Effector memory CD8-positive, alpha-beta T cell (primary cell): ENCODE measurements around the gene MYOM1.

ENCODE experiments used
- ATAC-seq: fragments of 150-1000 bp; cut with Tn5 transposase; replicated peaks from 2 replicates; pipeline ENCODE4 v1.10.0; 2021; ENCODE audit warnings: mild to moderate bottlenecking, moderate library complexity
- DNase-seq, 3 experiments: peaks; one replicate each; pipeline ENCODE4 v3.0.0; 2021
- H3K27ac Mint-ChIP-seq, 2 donors: one replicate each; pipeline ENCODE4 v1.8.0; 2022; ENCODE audit warnings: mild to moderate bottlenecking in 2 of 2, mixed read lengths in 2 of 2, moderate library complexity in 2 of 2
- H3K27me3 Mint-ChIP-seq, 2 donors: one replicate each; pipeline ENCODE4 v1.8.0; 2022; ENCODE audit warnings: mixed read lengths in 2 of 2
- H3K36me3 Mint-ChIP-seq: one replicate; pipeline ENCODE4 v1.8.0; 2022; ENCODE audit warnings: mild to moderate bottlenecking, moderate library complexity, mixed read lengths; ENCODE audit not compliant: insufficient read depth
- H3K4me1 Mint-ChIP-seq, 2 donors: one replicate each; pipeline ENCODE4 v1.8.0; 2022; ENCODE audit warnings: low read depth in 2 of 2, mixed read lengths in 2 of 2
- H3K4me3 Mint-ChIP-seq, 2 donors: one replicate each; pipeline ENCODE4 v1.8.0; 2022; ENCODE audit warnings: mild to moderate bottlenecking in 2 of 2, mixed read lengths in 2 of 2, moderate library complexity in 2 of 2
- H3K9me3 Mint-ChIP-seq, 2 donors: one replicate each; pipeline ENCODE4 v1.8.0; 2022; ENCODE audit warnings: mixed read lengths in 2 of 2

MYOM1 gene

DNA sequence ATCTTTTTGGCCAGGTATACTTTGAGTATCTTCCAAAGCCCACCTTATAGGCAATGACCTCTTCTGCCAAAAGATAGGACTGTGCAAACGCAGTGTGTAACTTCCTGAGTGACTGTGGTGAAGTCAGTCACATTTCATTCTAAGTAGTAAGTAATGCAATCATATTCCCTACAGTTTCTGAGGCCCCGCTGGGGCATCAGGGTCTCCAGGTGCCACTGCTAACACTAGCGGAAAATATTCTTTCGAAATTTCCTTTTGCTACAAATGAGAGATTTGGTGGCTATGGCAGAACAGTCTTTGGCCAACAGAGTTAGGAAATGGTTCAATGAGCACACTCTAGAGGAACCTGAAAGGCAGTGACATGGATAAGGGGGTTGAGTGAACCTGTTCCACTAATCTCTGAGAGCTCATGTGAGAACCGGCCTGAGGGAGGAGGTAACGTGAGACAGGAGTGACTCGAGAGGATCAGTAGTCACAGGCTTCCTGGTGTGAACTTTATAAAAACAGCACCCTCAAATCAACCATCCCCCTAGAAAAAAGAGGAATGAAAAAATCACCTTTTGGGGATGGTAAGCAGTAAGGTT is 104.2 kb downstream of the MYOM1 start:
- ATAC-seq (no peak), DNase-seq (no peak)
- Mint-ChIP-seq H3K36me3 (no peaks in the 10 kb centered on the region), H3K9me3 (no peaks in the 10 kb centered on the region), H3K27ac (no peak overlapping the region), H3K27me3 (peaks cover 0 to 5% of the 10 kb centered on the region in 2 donors), H3K4me3 (no peak overlapping the region), H3K4me1 (no peaks in the 10 kb centered on the region)

DNA sequence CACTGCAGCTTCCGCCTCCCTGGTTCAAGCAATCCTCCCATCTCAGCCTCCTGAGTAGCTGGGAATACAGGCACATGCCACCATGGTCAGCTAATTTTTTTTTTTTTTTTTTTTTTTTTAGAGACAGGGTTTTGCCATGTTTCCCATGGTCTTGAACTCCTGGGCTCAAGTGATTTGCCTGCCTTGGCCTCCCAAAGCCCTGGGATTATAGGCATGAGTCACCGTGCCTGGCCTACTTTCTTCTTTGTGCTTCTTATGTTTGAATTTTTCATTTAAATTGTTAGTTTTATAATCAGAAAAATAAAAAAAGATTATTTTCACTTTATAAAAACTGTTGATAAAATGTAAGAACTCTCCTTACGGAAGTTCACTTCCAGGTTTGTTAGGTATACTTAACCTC is 105.3 kb downstream of the MYOM1 start:
- H3K9me3 Mint-ChIP-seq: no peaks in the 10 kb centered on the region
- H3K36me3 Mint-ChIP-seq: no peaks in the 10 kb centered on the region
- ATAC-seq (no peak), DNase-seq (no peak)
- H3K27me3 Mint-ChIP-seq: peaks cover 0 to 5% of the 10 kb centered on the region in 2 donors
- no peak overlapping the region for H3K4me3 Mint-ChIP-seq
- H3K4me1 Mint-ChIP-seq: no peaks in the 10 kb centered on the region
- H3K27ac Mint-ChIP-seq: no peak overlapping the region

- Mint-ChIP-seq H3K9me3 (no peaks in the 10 kb centered on the region), H3K4me1 (no peaks in the 10 kb centered on the region), H3K4me3 (no peak overlapping the region), H3K36me3 (no peaks in the 10 kb centered on the region), H3K27ac (no peak overlapping the region), H3K27me3 (peaks cover 0 to under 1% of the 10 kb centered on the region in 2 donors)
- no peak for ATAC-seq
- no peak for DNase-seq
Observed at GRCh38 chr18:3114026-3114425, 105.7 kb downstream of the MYOM1 start.

DNA sequence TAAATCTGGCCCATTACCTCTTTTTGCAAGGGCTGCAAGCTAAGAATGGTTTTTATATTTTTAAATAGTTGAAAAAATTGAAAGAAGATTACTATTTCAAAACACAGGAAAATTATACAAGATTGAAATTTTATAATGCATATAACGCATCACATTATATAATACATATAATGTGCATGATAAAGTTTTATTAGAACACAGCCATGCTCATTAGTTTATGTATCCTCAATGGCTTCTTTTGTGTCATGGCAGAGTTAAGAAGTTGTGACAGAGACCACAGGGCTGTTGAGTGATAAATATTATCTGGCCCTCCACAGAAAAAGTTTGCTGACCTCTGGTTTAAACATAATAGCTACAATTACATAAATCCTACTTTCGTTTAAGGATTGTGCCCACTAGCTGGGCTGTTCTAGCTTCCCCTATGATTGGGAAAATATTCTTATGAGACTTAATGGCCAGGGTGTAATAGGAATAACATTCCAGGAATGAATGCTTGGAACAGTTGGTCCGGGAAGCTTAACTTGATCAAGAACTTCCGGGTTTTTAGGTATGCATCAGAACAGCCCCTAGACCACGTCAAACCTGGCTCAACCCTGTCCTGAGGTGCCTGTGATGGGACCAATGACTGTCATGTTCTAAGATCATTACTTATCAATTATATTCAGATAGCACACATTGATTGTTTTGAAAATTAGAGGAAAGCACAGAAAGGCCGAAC is 108.1 kb downstream of the MYOM1 start:
- no peaks in the 10 kb centered on the region for H3K9me3 Mint-ChIP-seq
- H3K4me3 Mint-ChIP-seq: no peak overlapping the region
- no peaks in the 10 kb centered on the region for H3K27me3 Mint-ChIP-seq
- no peak overlapping the region for H3K27ac Mint-ChIP-seq
- no peaks in the 10 kb centered on the region for H3K4me1 Mint-ChIP-seq
- no peak for DNase-seq
- H3K36me3 Mint-ChIP-seq: no peaks in the 10 kb centered on the region
- ATAC-seq: no peak

DNA sequence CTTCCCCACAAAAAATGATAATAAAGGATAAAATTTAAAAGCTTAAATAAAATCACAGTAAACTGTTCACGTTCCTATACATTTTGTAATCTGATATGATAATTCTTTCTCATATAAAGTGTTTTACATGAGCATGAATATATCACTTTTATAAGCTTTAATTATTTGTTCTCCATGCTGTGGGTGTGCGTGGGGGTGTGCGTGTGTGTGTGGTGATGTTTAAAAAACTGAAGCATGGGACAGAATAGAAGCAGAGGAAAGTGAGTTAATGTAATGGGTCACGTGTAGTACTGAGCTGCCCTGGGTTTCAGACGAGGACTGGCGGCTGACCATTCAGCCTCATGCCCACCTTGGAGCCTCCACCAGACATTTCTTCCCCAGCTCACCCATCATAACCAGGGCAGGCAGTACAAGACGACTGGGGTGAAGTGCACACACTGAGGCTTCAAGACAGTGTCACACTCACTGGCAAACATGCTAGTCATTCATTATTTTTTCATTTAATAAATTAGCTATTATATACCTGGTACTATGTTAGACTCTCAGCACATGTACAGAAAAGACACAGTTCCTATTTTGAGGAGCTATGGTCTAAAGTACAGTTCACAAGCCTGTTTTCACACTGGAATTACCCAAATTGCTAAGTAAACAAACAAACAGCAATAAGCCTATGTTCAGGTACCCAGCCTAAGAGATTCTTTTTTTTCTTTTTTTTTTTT is 109.6 kb downstream of the MYOM1 start:
- DNase-seq: no peak
- Mint-ChIP-seq H3K4me1 (no peaks in the 10 kb centered on the region), H3K27me3 (no peaks in the 10 kb centered on the region), H3K9me3 (no peaks in the 10 kb centered on the region), H3K4me3 (no peak overlapping the region), H3K27ac (no peak overlapping the region), H3K36me3 (no peaks in the 10 kb centered on the region)
- ATAC-seq: no peak

DNA sequence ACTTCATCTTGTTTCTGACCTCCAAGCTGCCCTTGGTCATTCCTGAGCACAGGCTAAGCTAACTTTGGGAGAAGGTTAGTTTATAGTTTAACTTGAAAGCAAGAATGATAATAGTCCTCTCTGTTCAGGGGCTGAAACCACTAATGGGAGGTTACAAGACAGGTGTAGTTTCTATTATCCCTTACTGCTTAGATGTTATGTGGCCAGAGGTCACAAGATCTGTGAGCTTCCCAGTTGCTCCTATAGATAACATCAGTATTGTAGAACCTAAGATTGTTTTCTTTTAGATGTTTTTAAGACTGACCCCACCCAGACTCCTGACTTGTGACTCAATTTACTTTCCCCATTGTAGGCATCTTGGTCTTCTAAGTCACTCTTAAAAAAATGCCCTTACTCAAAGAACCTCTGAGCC is 112.0 kb downstream of the MYOM1 start:
- H3K4me3 Mint-ChIP-seq: no peak overlapping the region
- ATAC-seq: no peak
- H3K36me3 Mint-ChIP-seq: no peaks in the 10 kb centered on the region
- H3K27me3 Mint-ChIP-seq: no peaks in the 10 kb centered on the region
- no peaks in the 10 kb centered on the region for H3K9me3 Mint-ChIP-seq
- no peak for DNase-seq
- H3K4me1 Mint-ChIP-seq: no peaks in the 10 kb centered on the region
- H3K27ac Mint-ChIP-seq: no peak overlapping the region

DNA sequence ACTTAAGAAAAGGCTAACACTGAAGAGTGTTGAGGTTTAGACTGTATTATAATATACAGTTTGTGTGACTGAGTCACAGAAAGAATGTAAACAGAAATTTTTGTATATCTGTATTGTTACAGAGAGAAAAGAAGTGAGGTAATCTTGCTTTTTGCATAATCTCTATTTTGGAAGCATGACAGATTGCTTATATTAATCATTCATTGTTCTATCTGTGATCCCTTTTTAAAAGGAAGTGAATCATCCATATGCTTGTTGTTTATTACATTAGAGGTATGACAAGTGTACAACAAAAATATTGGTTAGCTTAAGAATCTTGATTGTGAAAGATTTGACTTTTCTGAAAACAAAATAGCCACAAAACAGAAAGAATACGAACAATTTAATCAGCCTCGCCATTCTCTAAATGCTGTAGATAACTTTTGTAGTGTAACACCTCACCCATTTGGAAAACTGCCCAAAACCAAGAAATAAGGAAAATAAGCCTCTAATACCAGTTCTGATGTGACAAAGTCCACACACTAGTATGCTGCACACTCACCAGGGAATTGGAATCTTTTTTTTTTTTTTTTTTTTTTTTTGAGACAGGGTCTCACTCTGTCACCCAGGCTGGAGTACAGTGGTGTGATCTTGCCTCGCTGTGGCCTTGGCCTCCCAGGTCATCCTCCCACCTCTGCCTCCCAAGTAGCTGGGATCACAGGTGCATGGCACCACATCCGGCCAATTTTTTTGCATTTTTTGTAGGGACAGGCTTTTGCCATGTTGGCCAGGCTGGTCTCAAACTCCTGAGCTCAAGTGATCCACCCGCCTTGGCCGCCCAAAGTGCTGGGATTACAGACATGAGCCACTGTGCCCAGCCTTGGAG is 115.3 kb downstream of the MYOM1 start:
- Mint-ChIP-seq H3K27me3 (no peaks in the 10 kb centered on the region), H3K27ac (no peak overlapping the region), H3K4me1 (no peaks in the 10 kb centered on the region), H3K9me3 (no peaks in the 10 kb centered on the region), H3K4me3 (no peak overlapping the region), H3K36me3 (peaks cover 3% of the 10 kb centered on the region)
- no peak for DNase-seq
- ATAC-seq: no peak

DNA sequence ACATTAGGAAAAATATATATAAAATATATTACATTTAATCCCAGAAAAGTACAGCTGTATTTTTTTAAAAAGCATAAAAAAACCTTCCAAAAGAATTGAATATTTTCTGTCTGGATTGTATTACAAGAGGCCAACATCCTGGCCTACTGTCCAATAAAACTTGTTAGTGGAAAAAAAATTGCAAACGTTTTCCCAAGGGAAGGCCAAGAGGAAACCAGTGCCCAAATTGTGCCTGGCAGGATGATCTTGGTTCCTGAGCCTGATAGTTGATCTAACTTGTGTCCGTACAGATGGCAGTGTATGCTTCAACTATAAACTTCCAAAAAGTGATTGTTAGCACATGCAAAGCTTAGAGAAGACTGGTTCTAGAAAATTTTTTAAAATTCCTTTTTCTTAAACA is 116.2 kb downstream of the MYOM1 start:
- no peak for DNase-seq
- ATAC-seq: no peak
- no peak overlapping the region for H3K27ac Mint-ChIP-seq
- no peaks in the 10 kb centered on the region for H3K4me1 Mint-ChIP-seq
- no peaks in the 10 kb centered on the region for H3K9me3 Mint-ChIP-seq
- peaks cover 3% of the 10 kb centered on the region for H3K36me3 Mint-ChIP-seq
- H3K4me3 Mint-ChIP-seq: no peak overlapping the region
- no peaks in the 10 kb centered on the region for H3K27me3 Mint-ChIP-seq

GRCh38 chr18:3102983-3103382 is 116.8 kb downstream of the MYOM1 start:
- Mint-ChIP-seq H3K36me3 (peaks cover 3% of the 10 kb centered on the region), H3K4me3 (no peak overlapping the region), H3K27ac (no peak overlapping the region), H3K9me3 (no peaks in the 10 kb centered on the region), H3K27me3 (no peaks in the 10 kb centered on the region), H3K4me1 (peaks cover under 1% of the 10 kb centered on the region in 2 donors)
- no peak for ATAC-seq
- DNase-seq: no peak

DNA sequence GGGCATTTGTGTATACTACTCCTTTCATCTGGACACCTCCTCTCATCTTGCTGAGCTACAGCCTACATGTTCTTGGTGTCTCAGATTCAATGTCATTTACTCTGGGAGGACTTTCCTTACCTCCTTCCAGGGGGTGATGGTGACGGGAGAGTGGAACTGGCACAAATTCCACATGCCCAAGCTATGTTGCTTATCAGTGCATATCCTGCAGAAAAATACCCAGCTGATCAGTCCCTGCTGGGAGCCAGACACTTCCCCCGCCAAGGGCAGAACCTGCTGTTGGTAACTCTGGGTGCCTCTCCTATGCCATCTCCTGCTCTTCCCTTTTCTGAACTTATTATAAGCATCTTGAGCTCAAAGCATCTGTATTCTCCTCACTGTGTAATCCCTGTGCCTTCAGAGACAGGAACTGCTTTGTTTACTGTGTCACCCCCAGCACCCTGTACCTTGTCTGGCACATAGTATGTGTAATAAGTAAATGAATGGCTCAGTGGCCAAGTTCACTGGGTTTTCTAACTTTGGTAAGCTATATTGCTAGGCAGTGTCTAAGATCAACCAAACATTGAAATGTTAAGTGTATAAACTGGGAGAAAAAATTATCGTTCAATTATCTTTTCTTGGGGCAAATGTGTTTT is 119.2 kb downstream of the MYOM1 start:
- Mint-ChIP-seq H3K27ac (no peak overlapping the region), H3K4me1 (peaks cover 14 to 18% of the 10 kb centered on the region in 2 donors), H3K4me3 (no peak overlapping the region), H3K36me3 (peaks cover 3% of the 10 kb centered on the region), H3K27me3 (no peaks in the 10 kb centered on the region), H3K9me3 (no peaks in the 10 kb centered on the region)
- ATAC-seq (no peak), DNase-seq (no peak)

DNA sequence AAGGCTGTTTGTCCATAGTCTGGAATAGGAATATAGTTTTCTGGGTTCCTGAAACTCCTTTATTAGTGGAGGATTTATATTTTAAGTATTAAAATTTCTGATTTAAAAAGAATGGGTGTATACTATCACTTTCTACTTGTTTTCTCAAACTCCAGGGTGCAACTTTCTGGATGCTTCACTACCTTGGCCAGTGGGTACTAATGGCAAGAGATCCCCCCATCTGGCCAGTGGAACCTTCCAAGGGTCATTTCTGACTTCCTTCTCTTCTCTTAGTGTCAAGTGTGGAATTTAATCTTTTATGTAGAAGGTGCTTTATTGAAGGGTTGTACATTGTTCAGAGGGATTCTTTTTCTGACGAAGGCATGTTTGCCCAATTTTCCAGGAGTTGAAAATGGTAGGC is 120.4 kb downstream of the MYOM1 start:
- H3K36me3 Mint-ChIP-seq: peaks cover 3% of the 10 kb centered on the region
- no peak overlapping the region for H3K4me3 Mint-ChIP-seq
- H3K27ac Mint-ChIP-seq: no peak overlapping the region
- H3K27me3 Mint-ChIP-seq: no peaks in the 10 kb centered on the region
- DNase-seq (no peak), ATAC-seq (no peak)
- no peaks in the 10 kb centered on the region for H3K9me3 Mint-ChIP-seq
- peaks cover 14 to 18% of the 10 kb centered on the region in 2 donors for H3K4me1 Mint-ChIP-seq

GRCh38 chr18:3097082-3097481 is 122.7 kb downstream of the MYOM1 start:
- peak overlapping the region in 1 of 2 donors; percentile 71 for H3K27ac Mint-ChIP-seq
- H3K9me3 Mint-ChIP-seq: no peaks in the 10 kb centered on the region
- no peak overlapping the region for H3K4me3 Mint-ChIP-seq
- H3K4me1 Mint-ChIP-seq: peaks cover 14 to 18% of the 10 kb centered on the region in 2 donors
- ATAC-seq (peak; percentile 98), DNase-seq (peak in 1 of 3 experiments; percentile 6)
- no peaks in the 10 kb centered on the region for H3K27me3 Mint-ChIP-seq
- H3K36me3 Mint-ChIP-seq: peaks cover 1% of the 10 kb centered on the region

GRCh38 chr18:3095921-3096320 is 123.8 kb downstream of the MYOM1 start:
- Mint-ChIP-seq H3K36me3 (no peaks in the 10 kb centered on the region), H3K4me1 (peaks cover 14 to 18% of the 10 kb centered on the region in 2 donors), H3K9me3 (no peaks in the 10 kb centered on the region), H3K27ac (no peak overlapping the region), H3K27me3 (no peaks in the 10 kb centered on the region), H3K4me3 (no peak overlapping the region)
- DNase-seq (no peak), ATAC-seq (no peak)
